G401 (cell line): Measurements from ENCODE around the gene HTR4. TPM values are rescaled to one million over a fixed set of nuclear protein-coding genes. Genes with fewer than 3 reads are reported as not detected.

ENCODE experiments used
- DNase-seq: peaks from one replicate; pipeline ENCODE4 v3.0.0-alpha.2; 2015; ENCODE audit warnings: low spot score
- in situ Hi-C: cut with HindIII; loops from 2 replicates; pipeline ENCODE4 v1.10.0; 2016; ENCODE audit warnings: low sequenced_read_pairs, mixed read lengths
- total RNA-seq: library from RNA; depleted of rRNA; stranded (reverse); fragments of >200 nt; shearing (Covaris generic); gene quantifications from 2 replicates; pipeline ENCODE4 v1.2.3, GENCODE V29; 2014; rRNA removed

Gene HTR4
- total RNA-seq, 1 experiment from 2014 or later: not detected

- DNase-seq: no peak
- in situ Hi-C loops: no loop called here
Observed at GRCh38 chr5:148457183-148457620, 197.1 kb downstream of the HTR4 start.

- DNase-seq: no peak
- in situ Hi-C loops: no loop called here
Observed at GRCh38 chr5:148455185-148455584, 199.1 kb downstream of the HTR4 start.

- no peak for DNase-seq
- in situ Hi-C loops: no loop called here
Observed at GRCh38 chr5:148454576-148454975, 199.8 kb downstream of the HTR4 start.

GRCh38 chr5:148452499-148453193 lies 201.7 kb downstream of the HTR4 start:
- no peak for DNase-seq
- in situ Hi-C loops: no loop called here

GRCh38 chr5:148446611-148447010 lies 207.7 kb downstream of the HTR4 start:
- DNase-seq: no peak
- in situ Hi-C loops: no loop called here

- in situ Hi-C loops: no loop called here
Observed at GRCh38 chr5:148445578-148445977, 208.7 kb downstream of the HTR4 start.

GRCh38 chr5:148443998-148444397 lies 210.3 kb downstream of the HTR4 start:
- in situ Hi-C loops: no loop called here
- DNase-seq: peak; percentile 78

More at GRCh38 chr5:148445578-148445977, 208.7 kb downstream of the HTR4 start:
- no peak for DNase-seq

GRCh38 chr5:148443241-148443640 lies 211.1 kb downstream of the HTR4 start:
- in situ Hi-C loops: no loop called here
- no peak for DNase-seq

- in situ Hi-C loops: no loop called here
- DNase-seq: no peak
Observed at GRCh38 chr5:148438933-148439332, 215.4 kb downstream of the HTR4 start.

GRCh38 chr5:148437249-148437648 lies 217.1 kb downstream of the HTR4 start:
- in situ Hi-C loops: no loop called here
- DNase-seq: no peak

- in situ Hi-C loops: no loop called here
- DNase-seq: no peak
Observed at GRCh38 chr5:148436029-148436428, 218.3 kb downstream of the HTR4 start.

- no peak for DNase-seq
- in situ Hi-C loops: no loop called here
Observed at GRCh38 chr5:148433826-148434225, 220.5 kb downstream of the HTR4 start.

Other genes with a start within 250 kb of the HTR4 start
- not detected in 2 replicates for gene ADRB2, start 172.1 kb upstream of the HTR4 start, total RNA-seq